OCI-LY7 (cell line): ENCODE data around the gene MRPL36.

Experiments used
- EZH2phosphoT487 ChIP-seq: fragments of 200-600 bp; sonication (generic); IDR thresholded peaks from 2 replicates; pipeline ENCODE4 v1.6.1; 2018; ENCODE audit warnings: low read depth, borderline replicate concordance, mild to moderate bottlenecking, mixed run types, antibody characterized with exemption, low read length, moderate library complexity, mixed read lengths
- TF ChIP-seq, protein P1 (sequence below): fragments of 200-600 bp; sonication (generic); conservative IDR thresholded peaks from 2 replicates; pipeline ENCODE4 v1.5.1; 2014; ENCODE audit warnings: mild to moderate bottlenecking, antibody characterized with exemption, low read length, moderate library complexity, mixed read lengths

DNA sequence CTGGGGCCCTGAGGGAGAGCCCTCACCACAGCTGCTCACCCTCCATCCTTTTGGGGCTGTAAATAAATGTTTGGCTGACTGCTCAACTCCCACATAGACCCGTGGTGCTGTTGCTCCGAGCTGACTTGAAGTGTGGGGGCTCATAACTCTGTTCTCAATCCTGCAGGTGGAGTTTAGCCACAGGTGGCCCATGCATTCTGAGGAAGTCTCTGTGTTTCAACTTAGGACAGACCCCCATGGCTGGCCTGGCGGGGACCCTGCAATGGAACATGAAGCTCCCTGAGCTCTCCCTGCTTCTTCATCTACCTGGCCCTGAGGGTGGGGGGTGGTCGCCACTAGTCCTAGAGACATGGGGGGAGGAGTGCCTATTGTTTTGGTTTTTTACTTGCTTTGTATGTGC, 21.3 kb upstream of the MRPL36 start:
- TF ChIP-seq, protein P1, sequence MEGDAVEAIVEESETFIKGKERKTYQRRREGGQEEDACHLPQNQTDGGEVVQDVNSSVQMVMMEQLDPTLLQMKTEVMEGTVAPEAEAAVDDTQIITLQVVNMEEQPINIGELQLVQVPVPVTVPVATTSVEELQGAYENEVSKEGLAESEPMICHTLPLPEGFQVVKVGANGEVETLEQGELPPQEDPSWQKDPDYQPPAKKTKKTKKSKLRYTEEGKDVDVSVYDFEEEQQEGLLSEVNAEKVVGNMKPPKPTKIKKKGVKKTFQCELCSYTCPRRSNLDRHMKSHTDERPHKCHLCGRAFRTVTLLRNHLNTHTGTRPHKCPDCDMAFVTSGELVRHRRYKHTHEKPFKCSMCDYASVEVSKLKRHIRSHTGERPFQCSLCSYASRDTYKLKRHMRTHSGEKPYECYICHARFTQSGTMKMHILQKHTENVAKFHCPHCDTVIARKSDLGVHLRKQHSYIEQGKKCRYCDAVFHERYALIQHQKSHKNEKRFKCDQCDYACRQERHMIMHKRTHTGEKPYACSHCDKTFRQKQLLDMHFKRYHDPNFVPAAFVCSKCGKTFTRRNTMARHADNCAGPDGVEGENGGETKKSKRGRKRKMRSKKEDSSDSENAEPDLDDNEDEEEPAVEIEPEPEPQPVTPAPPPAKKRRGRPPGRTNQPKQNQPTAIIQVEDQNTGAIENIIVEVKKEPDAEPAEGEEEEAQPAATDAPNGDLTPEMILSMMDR, result no peak
- no peak for TF ChIP-seq EZH2phosphoT487
